ACHN (cell line): ENCODE data around the gene AP2M1.

Experiments
- DNase-seq: peaks from one replicate; pipeline ENCODE4 v3.0.0-alpha.2; 2015
- in situ Hi-C: cut with HindIII; loops from 2 replicates; pipeline ENCODE4 v1.10.0; 2017; ENCODE audit warnings: low sequenced_read_pairs, low pct_ligation_motif_present, low pct_unique_long_range_greater_than_20kb

Gene AP2M1

GRCh38 chr3:184176377-184177330 lies 2.0 kb downstream of the AP2M1 start:
- DNase-seq = peak; percentile 95
- in situ Hi-C loops = no loop called here

GRCh38 chr3:184177331-184177731 lies 2.7 kb downstream of the AP2M1 start:
- in situ Hi-C loops = no loop called here
- DNase-seq = no peak

GRCh38 chr3:184177767-184178306 lies 3.2 kb downstream of the AP2M1 start:
- in situ Hi-C loops = no loop called here

GRCh38 chr3:184178521-184179138 lies 4.0 kb downstream of the AP2M1 start:
- no peak for DNase-seq
- in situ Hi-C loops = no loop called here

More at GRCh38 chr3:184177767-184178306, 3.2 kb downstream of the AP2M1 start:
- DNase-seq = no peak

GRCh38 chr3:184180165-184180564 lies 5.5 kb downstream of the AP2M1 start:
- no peak for DNase-seq

GRCh38 chr3:184181596-184181995 lies 6.9 kb downstream of the AP2M1 start:
- in situ Hi-C loops = no loop called here
- no peak for DNase-seq

More at GRCh38 chr3:184180165-184180564, 5.5 kb downstream of the AP2M1 start:
- in situ Hi-C loops = no loop called here

- DNase-seq = no peak
- in situ Hi-C loops = no loop called here
Observed at GRCh38 chr3:184183679-184184078, 9.0 kb downstream of the AP2M1 start.

GRCh38 chr3:184184546-184185230 lies 10.0 kb downstream of the AP2M1 start:
- DNase-seq = no peak
- in situ Hi-C loops = no loop called here

- in situ Hi-C loops = no loop called here
- DNase-seq = peak; percentile 98
Observed at GRCh38 chr3:184185461-184186183, 11.0 kb downstream of the AP2M1 start.

- DNase-seq = no peak
- in situ Hi-C loops = no loop called here
Observed at GRCh38 chr3:184186184-184186901, 11.7 kb downstream of the AP2M1 start, which contains the start of gene ABCF3. TSS of gene ABCF3 (plus strand) at chr3:184186199. CDS start at chr3:184186208, 9 bp downstream.

GRCh38 chr3:184186902-184187207 lies 12.2 kb downstream of the AP2M1 start:
- no peak for DNase-seq
- in situ Hi-C loops = no loop called here

GRCh38 chr3:184188080-184188479 lies 13.4 kb downstream of the AP2M1 start:
- in situ Hi-C loops = no loop called here
- DNase-seq = no peak

- in situ Hi-C loops = no loop called here
- no peak for DNase-seq
Observed at GRCh38 chr3:184189421-184189820, 14.8 kb downstream of the AP2M1 start.

- in situ Hi-C loops = no loop called here
- DNase-seq = no peak
Observed at GRCh38 chr3:184192889-184193288, 18.2 kb downstream of the AP2M1 start.

- no peak for DNase-seq
- in situ Hi-C loops = no loop called here
Observed at GRCh38 chr3:184193991-184194539, 19.4 kb downstream of the AP2M1 start.

- DNase-seq = no peak
- in situ Hi-C loops = no loop called here
Observed at GRCh38 chr3:184196536-184196935, 21.9 kb downstream of the AP2M1 start.

- no peak for DNase-seq
- in situ Hi-C loops = no loop called here
Observed at GRCh38 chr3:184198509-184198908, 23.9 kb downstream of the AP2M1 start.

- DNase-seq = no peak
- in situ Hi-C loops = no loop called here
Observed at GRCh38 chr3:184200825-184201224, 26.2 kb downstream of the AP2M1 start.
